Tibial nerve (tissue), 4 donors: Measurements from ENCODE around the gene CD320. TPM values are rescaled to one million over a fixed set of nuclear protein-coding genes. Genes with fewer than 3 reads are reported as not detected.
"Not testable (repeated sequence)": the region's sequence is repeated elsewhere in the genome, so short reads cannot be mapped to it uniquely, and the experiment has no call there.

Experiments used
- DNase-seq, 2 donors: peaks; one replicate each; pipeline ENCODE4 v3.0.0-alpha.2; 2019; ENCODE audit warnings: low spot score in 2 of 2
- H3K27ac ChIP-seq, 4 donors: fragments of 200-600 bp; sonication (generic) in 3 of 4; one replicate each; pipeline ENCODE4 v1.5.1; 2017 to 2019; ENCODE audit warnings: mild to moderate bottlenecking in 1 of 4
- H3K27me3 ChIP-seq, 2 donors: fragments of 200-600 bp; sonication (generic) in 1 of 2; one replicate each; pipeline versions ENCODE4 v1.5.1 to v1.6.0; 2017 to 2019
- H3K36me3 ChIP-seq, 3 donors: fragments of 200-600 bp; sonication (generic); one replicate each; pipeline ENCODE4 v1.5.1; 2018 to 2019
- H3K4me1 ChIP-seq, 4 donors: fragments of 200-600 bp; sonication (generic) in 3 of 4; one replicate each; pipeline ENCODE4 v1.5.1; 2017 to 2019
- H3K4me3 ChIP-seq, 4 donors: fragments of 200-600 bp; sonication (generic) in 3 of 4; one replicate each; pipeline ENCODE4 v1.5.1; 2017 to 2019; ENCODE audit warnings: mild to moderate bottlenecking in 1 of 4, moderate library complexity in 1 of 4
- H3K9me3 ChIP-seq, 4 donors: fragments of 200-600 bp; sonication (generic) in 3 of 4; one replicate each; pipeline ENCODE4 v1.5.1; 2017 to 2019
- CTCF ChIP-seq, 5 experiments: fragments of 200-600 bp in 3 of 5; fragments of 450-650 bp in 2 of 5; sonication (generic) in 3 of 5; IDR thresholded peaks; one replicate each; pipeline ENCODE4 v1.5.1; 2016 to 2019; ENCODE audit warnings: antibody characterized with exemption in 5 of 5, mild to moderate bottlenecking in 3 of 5, moderate library complexity in 2 of 5
- EP300 ChIP-seq, 2 donors: sonication (generic); formaldehyde crosslinking; IDR thresholded peaks; one replicate each; pipeline ENCODE4 v1.6.1; 2017; ENCODE audit warnings: antibody characterized with exemption in 2 of 2, mild to moderate bottlenecking in 1 of 2
- POLR2A ChIP-seq, 2 donors: fragments of 450-650 bp; IDR thresholded peaks; one replicate each; pipeline ENCODE4 v1.6.1; 2017; ENCODE audit warnings: antibody characterized with exemption in 2 of 2, mild to moderate bottlenecking in 2 of 2, moderate library complexity in 2 of 2
- WGBS, 2 donors: methylation state at CpG; one replicate each; pipeline ENCODE4 v1.1.5; 2018; 5-methylcytosine and 5-hydroxymethylcytosine counted together
- total RNA-seq, 4 donors: library from RNA; depleted of rRNA; stranded (reverse); fragments of >200 nt; gene quantifications; one replicate each; pipeline ENCODE4 v1.1.0, GENCODE V29; 2016

Gene CD320
- total RNA-seq, 4 donors from 2014 or later, result 64.7 to 109 (median 83.9) TPM

- no peak overlapping the region for H3K4me3 ChIP-seq
- H3K36me3 ChIP-seq, result peaks cover 0 to 26% (median 0%) of the 10 kb centered on the region in 3 donors
- peak; percentile 2 to 9 for DNase-seq
- H3K9me3 ChIP-seq, result no peaks in the 10 kb centered on the region
- TF ChIP-seq CTCF (IDR thresholded peaks at IDR 0.05) (no peak), EP300 (IDR thresholded peaks at IDR 0.05) (no peak), POLR2A (IDR thresholded peaks at IDR 0.05) (no peak)
- peaks cover 0 to 23% (median 7%) of the 10 kb centered on the region in 4 donors for H3K4me1 ChIP-seq
- H3K27ac ChIP-seq, result no peak overlapping the region
- H3K27me3 ChIP-seq, result no peaks in the 10 kb centered on the region
- WGBS, 2 donors, result 72 to 73% methylated on average over 5 to 7 of the region's 7 CpGs
These were observed 5.4 kb downstream of the CD320 start for GRCh38 chr19:8302734-8303133.

GRCh38 chr19:8302357-8302691 lies 5.8 kb downstream of the CD320 start:
- TF ChIP-seq EP300 (IDR thresholded peaks at IDR 0.05), result no peak
- TF ChIP-seq POLR2A (IDR thresholded peaks at IDR 0.05), result no peak
- TF ChIP-seq CTCF (IDR thresholded peaks at IDR 0.05), result no peak
- Histone ChIP-seq H3K4me3 (no peak overlapping the region), H3K36me3 (peaks cover 0 to 26% (median 0%) of the 10 kb centered on the region in 3 donors), H3K9me3 (no peaks in the 10 kb centered on the region), H3K4me1 (peaks cover 0 to 19% (median 3%) of the 10 kb centered on the region in 4 donors), H3K27ac (peak overlapping the region in 1 of 4 donors; percentile 8), H3K27me3 (no peaks in the 10 kb centered on the region)
- DNase-seq, result peak; percentile 4 to 14
- WGBS, 2 donors, result 20 to 50% methylated on average over 6 to 11 of the region's 11 CpGs

- DNase-seq, H3K27me3 ChIP-seq: not testable (repeated sequence)
- no CpG with 5 or more reads among the region's 9 CpGs for WGBS, 2 donors
These were observed 16.8 kb downstream of the CD320 start for GRCh38 chr19:8291337-8291736.

GRCh38 chr19:8276508-8276907 lies 31.6 kb downstream of the CD320 start:
- H3K36me3 ChIP-seq, H3K4me1 ChIP-seq, H3K27ac ChIP-seq, H3K9me3 ChIP-seq, H3K27me3 ChIP-seq, H3K4me3 ChIP-seq, DNase-seq: not testable (repeated sequence)
- WGBS, 2 donors, result no CpG with 5 or more reads among the region's 9 CpGs

More at GRCh38 chr19:8291337-8291736, 16.8 kb downstream of the CD320 start:
- not testable (repeated sequence) for H3K4me3 ChIP-seq, H3K4me1 ChIP-seq, H3K36me3 ChIP-seq, H3K9me3 ChIP-seq, H3K27ac ChIP-seq

- TF ChIP-seq EP300 (IDR thresholded peaks at IDR 0.05) (no peak), POLR2A (IDR thresholded peaks at IDR 0.05) (no peak), CTCF (IDR thresholded peaks at IDR 0.05) (no peak)
- H3K36me3 ChIP-seq, result no peaks in the 10 kb centered on the region
- H3K4me1 ChIP-seq, result peaks cover 0 to 13% (median 4%) of the 10 kb centered on the region in 4 donors
- H3K27me3 ChIP-seq, result peaks cover 0 to 5% of the 10 kb centered on the region in 2 donors
- no peak for DNase-seq
- 88 to 91% methylated on average over 3 of the region's 3 CpGs for WGBS, 2 donors
- H3K4me3 ChIP-seq, result no peak overlapping the region
- H3K27ac ChIP-seq, result peak overlapping the region in 1 of 4 donors; percentile 78
- H3K9me3 ChIP-seq, result no peaks in the 10 kb centered on the region
These were observed 38.4 kb downstream of the CD320 start for GRCh38 chr19:8269724-8270123.

GRCh38 chr19:8265872-8266271 lies 42.3 kb downstream of the CD320 start:
- H3K4me1 ChIP-seq, result peaks cover 0 to 13% (median 4%) of the 10 kb centered on the region in 4 donors
- H3K36me3 ChIP-seq, result peaks cover 0 to 25% (median 0%) of the 10 kb centered on the region in 3 donors
- peak in 1 of 2 donors; percentile 1 for DNase-seq
- no peak overlapping the region for H3K4me3 ChIP-seq
- peaks cover 0 to 5% of the 10 kb centered on the region in 2 donors for H3K27me3 ChIP-seq
- H3K27ac ChIP-seq, result no peak overlapping the region
- 73 to 75% methylated on average over 3 of the region's 3 CpGs for WGBS, 2 donors
- no peaks in the 10 kb centered on the region for H3K9me3 ChIP-seq
- no peak for TF ChIP-seq POLR2A (IDR thresholded peaks at IDR 0.05)
- no peak for TF ChIP-seq EP300 (IDR thresholded peaks at IDR 0.05)
- no peak for TF ChIP-seq CTCF (IDR thresholded peaks at IDR 0.05)

GRCh38 chr19:8264248-8264647 lies 43.9 kb downstream of the CD320 start:
- H3K27me3 ChIP-seq, H3K4me1 ChIP-seq, H3K27ac ChIP-seq, DNase-seq, H3K9me3 ChIP-seq, H3K4me3 ChIP-seq: not testable (repeated sequence)
- 67 to 96% methylated on average over 4 of the region's 4 CpGs for WGBS, 2 donors
- H3K36me3 ChIP-seq, result peaks cover 0 to 35% (median 0%) of the 10 kb centered on the region in 3 donors
